ENCODE data around the gene ZNF888.

GRCh38 chr19:52871466-52871865 lies 51.8 kb downstream of the ZNF888 start:
- TF ChIP-seq CTCF (IDR thresholded peaks at IDR 0.05) (no peak), POLR2A (IDR thresholded peaks at IDR 0.05) (no peak)
